Activated CD8-positive, alpha-beta T cell treated with anti-CD3 and anti-CD28 coated beads for 36 hours (primary cell): ENCODE results near the gene CCND1. TPM values are rescaled to one million over a fixed set of nuclear protein-coding genes. Genes with fewer than 3 reads are reported as not detected.
A peak's percentile ranks its signal among the peaks of the same experiment; 100 is the strongest.

Source experiments
- ATAC-seq: fragments of 200-7000 bp; cut with Tn5 transposase; one replicate; pipeline ENCODE4 v1.10.0; 2021; ENCODE audit warnings: mild to moderate bottlenecking, moderate library complexity
- CTCF ChIA-PET: fragments of 350-600 bp; sonication (Branson Sonifier 250); formaldehyde crosslinking; loops from one replicate; lab custom pipeline; 2021; ENCODE audit warnings: antibody characterized with exemption; lab: Charles Lee
- POLR2A ChIA-PET: fragments of 350-600 bp; sonication (Branson Sonifier 250); formaldehyde crosslinking; loops from one replicate; lab custom pipeline; 2021; ENCODE audit warnings: antibody characterized with exemption; lab: Charles Lee
- DNase-seq: peaks from one replicate; pipeline ENCODE4 v3.0.0-alpha.2; 2020
- H3K27ac Mint-ChIP-seq: one replicate; pipeline ENCODE4 v1.8.0; 2021; ENCODE audit warnings: mild to moderate bottlenecking, mixed read lengths
- H3K27me3 Mint-ChIP-seq: one replicate; pipeline ENCODE4 v1.8.0; 2021; ENCODE audit warnings: mixed read lengths
- H3K36me3 Mint-ChIP-seq: one replicate; pipeline ENCODE4 v1.8.0; 2021; ENCODE audit warnings: low read depth, mixed read lengths
- H3K4me1 Mint-ChIP-seq: one replicate; pipeline ENCODE4 v1.8.0; 2021; ENCODE audit warnings: low read depth, mixed read lengths
- H3K4me3 Mint-ChIP-seq: one replicate; pipeline ENCODE4 v1.8.0; 2021; ENCODE audit warnings: mild to moderate bottlenecking, moderate library complexity, mixed read lengths
- H3K9me3 Mint-ChIP-seq: one replicate; pipeline ENCODE4 v1.8.0; 2021; ENCODE audit warnings: mixed read lengths
- intact Hi-C: fragments of 100-400 bp; cut with micrococcal nuclease; formaldehyde crosslinking; loops from one replicate; pipeline ENCODE4 v1.10.0; 2022
- total RNA-seq, 2 experiments: library from RNA; stranded (reverse); gene quantifications; one replicate each; pipeline ENCODE4 v1.2.3, GENCODE V29; 2021
- TF ChIP-seq, protein P1 (sequence below): fragments of 200-600 bp; IDR thresholded peaks from one replicate; pipeline ENCODE4 v1.8.0; 2022; ENCODE audit warnings: antibody characterized with exemption, mild to moderate bottlenecking

The CCND1 gene
- total RNA-seq, 2 experiments from 2014 or later = 2.8 to 3.3 TPM

DNA sequence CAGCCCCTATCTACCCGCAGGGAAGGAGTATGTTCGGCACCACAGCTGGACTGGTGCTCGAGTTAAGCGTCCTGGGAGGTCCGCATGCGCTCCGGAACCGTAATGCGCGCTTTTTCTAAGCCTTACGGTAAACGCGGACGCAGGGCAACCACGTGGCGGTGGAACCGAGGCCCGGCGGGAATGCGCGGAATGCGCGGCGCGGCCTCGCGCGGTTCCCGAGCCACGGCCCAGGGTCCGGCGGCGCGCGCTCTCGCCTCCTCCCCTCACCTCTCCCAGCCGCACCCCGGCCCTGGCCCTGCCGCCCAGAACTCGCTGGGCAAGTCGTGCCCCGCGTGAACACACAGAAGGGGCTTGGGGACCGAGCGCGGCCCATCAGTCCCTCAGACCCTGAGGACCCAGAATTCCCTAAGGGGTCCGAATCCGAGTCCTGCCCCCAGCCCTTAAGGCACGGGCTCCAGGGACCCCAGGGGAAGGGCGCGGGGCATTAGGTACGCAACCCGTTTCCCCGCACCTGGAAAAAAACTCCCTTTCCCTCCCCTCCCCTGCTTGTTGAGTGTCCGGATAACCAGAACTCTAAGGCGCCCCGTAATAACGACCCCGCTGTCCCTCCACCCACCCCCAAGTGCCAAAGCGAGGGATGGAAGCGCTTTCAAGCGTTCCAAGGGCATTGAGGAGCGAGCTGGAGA lies 4.3 kb upstream of the CCND1 start:
- H3K27ac Mint-ChIP-seq = no peak overlapping the region
- ChIA-PET CTCF (no interaction called here), POLR2A (interaction anchor here (0.6 kb wide), 1 partner anchor 76 kb away, joined by 4 read pairs; no protein-coding TSS in a partner anchor)
- peaks cover 24% of the 10 kb centered on the region for H3K4me1 Mint-ChIP-seq
- DNase-seq = no peak
- no peak overlapping the region for H3K4me3 Mint-ChIP-seq
- no peaks in the 10 kb centered on the region for H3K36me3 Mint-ChIP-seq
- H3K27me3 Mint-ChIP-seq = peaks cover 54% of the 10 kb centered on the region
- H3K9me3 Mint-ChIP-seq = no peaks in the 10 kb centered on the region
- ATAC-seq = no peak
- intact Hi-C loops = no loop called here
- TF ChIP-seq, protein P1, sequence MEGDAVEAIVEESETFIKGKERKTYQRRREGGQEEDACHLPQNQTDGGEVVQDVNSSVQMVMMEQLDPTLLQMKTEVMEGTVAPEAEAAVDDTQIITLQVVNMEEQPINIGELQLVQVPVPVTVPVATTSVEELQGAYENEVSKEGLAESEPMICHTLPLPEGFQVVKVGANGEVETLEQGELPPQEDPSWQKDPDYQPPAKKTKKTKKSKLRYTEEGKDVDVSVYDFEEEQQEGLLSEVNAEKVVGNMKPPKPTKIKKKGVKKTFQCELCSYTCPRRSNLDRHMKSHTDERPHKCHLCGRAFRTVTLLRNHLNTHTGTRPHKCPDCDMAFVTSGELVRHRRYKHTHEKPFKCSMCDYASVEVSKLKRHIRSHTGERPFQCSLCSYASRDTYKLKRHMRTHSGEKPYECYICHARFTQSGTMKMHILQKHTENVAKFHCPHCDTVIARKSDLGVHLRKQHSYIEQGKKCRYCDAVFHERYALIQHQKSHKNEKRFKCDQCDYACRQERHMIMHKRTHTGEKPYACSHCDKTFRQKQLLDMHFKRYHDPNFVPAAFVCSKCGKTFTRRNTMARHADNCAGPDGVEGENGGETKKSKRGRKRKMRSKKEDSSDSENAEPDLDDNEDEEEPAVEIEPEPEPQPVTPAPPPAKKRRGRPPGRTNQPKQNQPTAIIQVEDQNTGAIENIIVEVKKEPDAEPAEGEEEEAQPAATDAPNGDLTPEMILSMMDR = no peak

DNA sequence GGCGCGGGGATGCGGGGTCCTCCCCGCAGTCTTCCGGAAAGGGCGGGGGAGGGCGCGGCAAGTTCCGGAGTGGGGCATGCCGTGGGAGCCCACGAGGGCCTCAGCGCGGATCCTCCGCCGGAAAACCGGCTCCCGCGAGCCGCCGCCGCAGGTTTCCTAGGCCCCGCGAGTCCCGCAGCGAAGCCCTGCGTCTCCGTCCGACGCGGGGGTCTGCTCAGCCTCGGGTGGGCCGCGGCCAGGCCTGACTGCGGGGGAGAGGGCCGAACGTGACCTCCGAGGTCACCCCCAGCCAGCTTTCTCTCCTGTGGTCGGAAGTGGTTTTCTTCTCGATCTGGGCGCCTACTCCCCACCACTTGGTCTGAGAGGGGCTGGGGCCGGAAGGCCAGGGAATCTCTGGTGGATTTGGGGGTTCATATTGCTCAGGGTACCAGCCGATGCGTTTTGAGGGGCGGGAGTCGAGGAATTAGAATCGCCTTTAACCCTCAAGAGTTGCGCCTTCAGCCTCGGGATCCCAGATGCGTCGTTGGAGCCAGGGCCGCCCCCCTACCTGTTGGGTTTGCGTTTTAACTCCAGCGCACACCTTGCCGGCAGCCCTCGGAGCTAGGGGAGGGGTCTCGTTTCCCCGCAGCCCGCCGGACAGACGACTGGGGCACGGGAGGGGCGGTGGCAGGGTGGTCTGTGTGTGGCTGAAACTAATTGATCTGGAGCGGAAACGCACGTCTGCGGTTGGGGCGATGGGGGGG lies 3.6 kb upstream of the CCND1 start:
- Mint-ChIP-seq H3K4me1 (peaks cover 24% of the 10 kb centered on the region), H3K27me3 (peaks cover 54% of the 10 kb centered on the region), H3K27ac (no peak overlapping the region), H3K9me3 (no peaks in the 10 kb centered on the region), H3K4me3 (no peak overlapping the region), H3K36me3 (no peaks in the 10 kb centered on the region)
- TF ChIP-seq, protein P1 = no peak
- ATAC-seq = no peak
- intact Hi-C loops = no loop called here
- POLR2A ChIA-PET = no interaction called here
- no peak for DNase-seq
- CTCF ChIA-PET = no interaction called here

DNA sequence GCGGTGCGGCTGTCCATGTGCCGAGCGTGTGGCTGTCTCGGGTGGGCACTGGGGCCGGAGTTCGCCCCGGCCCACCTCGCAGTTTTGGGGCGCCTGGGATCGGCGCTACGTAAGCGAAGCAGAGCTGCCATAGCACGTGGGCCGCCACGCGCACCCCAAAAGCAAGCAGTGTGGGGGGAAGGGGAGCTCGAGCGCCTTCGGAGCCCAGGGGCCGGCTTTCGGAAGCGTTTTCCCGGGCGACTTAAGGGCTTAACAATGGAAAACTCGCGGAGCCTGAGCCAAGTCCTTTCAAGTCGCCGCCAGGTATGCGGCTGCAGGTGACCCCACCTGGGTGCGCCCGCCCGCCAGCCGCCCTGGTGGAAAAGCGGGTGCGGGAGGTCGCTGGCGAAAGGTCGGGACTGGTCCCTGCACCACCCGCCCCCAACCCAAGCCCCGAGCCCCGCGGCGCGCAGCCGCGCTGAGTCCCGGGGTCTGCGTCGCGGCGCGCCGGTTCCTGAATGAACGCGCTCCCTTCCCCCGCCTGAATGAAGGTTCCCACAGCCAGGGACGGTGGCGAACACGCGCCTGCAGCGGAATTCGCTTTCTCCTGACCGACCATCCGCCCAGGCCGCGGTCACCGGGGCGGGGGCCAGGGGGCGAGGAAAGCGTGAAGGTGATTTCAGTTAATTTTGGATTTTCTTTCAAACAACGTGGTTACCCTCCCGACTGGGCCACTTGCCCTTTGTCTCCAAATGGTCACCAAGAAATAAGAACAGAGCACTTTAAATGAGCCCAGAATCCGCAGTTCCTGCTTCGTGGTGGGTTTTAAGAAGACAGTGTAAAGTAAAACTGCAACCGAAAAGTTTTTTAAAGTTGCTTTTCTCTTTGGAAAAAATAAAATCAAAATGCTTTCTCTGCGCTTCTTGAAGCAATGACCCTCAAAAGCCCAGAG lies 2.8 kb upstream of the CCND1 start:
- TF ChIP-seq, protein P1 = no peak
- Mint-ChIP-seq H3K4me1 (peaks cover 24% of the 10 kb centered on the region), H3K36me3 (no peaks in the 10 kb centered on the region), H3K27me3 (peaks cover 54% of the 10 kb centered on the region), H3K27ac (no peak overlapping the region), H3K4me3 (no peak overlapping the region), H3K9me3 (no peaks in the 10 kb centered on the region)
- ATAC-seq (no peak), DNase-seq (no peak)
- ChIA-PET CTCF (no interaction called here), POLR2A (interaction anchor here (0.6 kb wide), 1 partner anchor 516 kb away, joined by 3 read pairs; no protein-coding TSS in a partner anchor)
- intact Hi-C loops = no loop called here

DNA sequence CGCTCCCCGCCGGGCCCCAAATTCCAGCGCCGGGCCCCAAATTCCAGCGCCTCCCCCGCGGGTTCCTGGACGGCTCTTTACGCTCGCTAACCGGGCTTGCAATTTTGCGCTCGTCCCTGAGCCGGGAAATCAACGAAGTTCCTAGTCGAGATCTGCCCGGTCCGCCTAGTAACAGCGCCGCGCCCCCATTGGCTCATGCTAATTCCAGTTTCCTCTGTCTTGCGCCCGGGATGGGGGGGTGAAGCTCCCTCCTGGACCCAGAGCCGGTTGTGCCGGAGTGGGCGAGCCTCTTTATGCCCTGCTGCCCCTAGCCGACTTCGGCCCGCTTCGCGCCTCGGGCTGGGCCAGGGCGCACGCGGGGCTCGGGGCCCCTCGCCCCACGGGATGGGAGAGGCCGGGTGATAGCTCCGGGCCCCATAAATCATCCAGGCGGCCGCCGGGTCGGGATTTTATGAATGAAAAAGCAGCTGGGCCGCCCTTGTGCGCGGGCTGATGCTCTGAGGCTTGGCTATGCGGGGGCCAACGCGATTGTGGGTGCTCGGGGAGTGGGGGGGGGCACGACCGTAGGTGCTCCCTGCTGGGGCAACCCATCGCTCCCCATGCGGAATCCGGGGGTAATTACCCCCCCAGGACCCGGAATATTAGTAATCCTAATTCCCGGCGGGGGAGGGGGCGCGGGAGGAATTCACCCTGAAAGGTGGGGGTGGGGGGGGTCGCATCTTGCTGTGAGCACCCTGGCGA lies 1.8 kb upstream of the CCND1 start:
- intact Hi-C loops = no loop called here
- DNase-seq (peak; percentile 49), ATAC-seq (no peak)
- H3K27ac Mint-ChIP-seq = no peak overlapping the region
- POLR2A ChIA-PET = interaction anchor here (0.6 kb wide), 1 partner anchor 517 kb away, joined by 3 read pairs; no protein-coding TSS in a partner anchor
- H3K36me3 Mint-ChIP-seq = no peaks in the 10 kb centered on the region
- TF ChIP-seq, protein P1 = no peak
- no peak overlapping the region for H3K4me3 Mint-ChIP-seq
- H3K27me3 Mint-ChIP-seq = peaks cover 52% of the 10 kb centered on the region
- H3K9me3 Mint-ChIP-seq = no peaks in the 10 kb centered on the region
- CTCF ChIA-PET = interaction anchor here (1.7 kb wide), 1 partner anchor 347 kb away, joined by 9 read pairs; no protein-coding TSS in a partner anchor
- peaks cover 24% of the 10 kb centered on the region for H3K4me1 Mint-ChIP-seq
